ENCODE results near the gene SSB. TPM values are rescaled to one million over a fixed set of nuclear protein-coding genes. Genes with fewer than 3 reads are reported as not detected.

SSB gene
- total and polyA plus RNA-seq, 2 of the 4 experiments (the other 2 are of a cell fraction) = 41.2 to 75.5 TPM

- no peak for ATAC-seq (ENCODE audit: low read depth)
- no peak overlapping the region for H4K8ac ChIP-seq (ENCODE audit: low read depth in 2 of 2, low read length in 2 of 2)
- H3K23ac ChIP-seq (ENCODE audit: low read depth, low read length) = no peak overlapping the region
- ChIA-PET CTCF (no interaction called here), POLR2A (ENCODE audit: unreplicated experiment) (no interaction called here)
- in situ Hi-C loops (cut with MboI; ENCODE audit: low sequenced_read_pairs) (no loop called here), intact Hi-C loops (cut with micrococcal nuclease) (no loop called here), dilution Hi-C loops (cut with HindIII; ENCODE audit: low sequenced_read_pairs, unreplicated experiment) (no loop called here)
- no peaks in the 10 kb centered on the region for H3K27me3 ChIP-seq (ENCODE audit: control insufficient read depth, insufficient read depth, low read length)
- no peak overlapping the region for H4K5ac ChIP-seq (ENCODE audit: low read depth, low read length)
- DNase-seq = no peak
- H2BK15ac ChIP-seq (ENCODE audit: low read depth, low read length) = no peak overlapping the region
- no peaks in the 10 kb centered on the region for H3K36me3 ChIP-seq (ENCODE audit: control insufficient read depth, insufficient read depth, low read length)
- H2AK5ac ChIP-seq (ENCODE audit: low read depth, low read length) = no peak overlapping the region
- no peak overlapping the region for H3K27ac ChIP-seq (ENCODE audit: insufficient read depth, low read length)
- no peak overlapping the region for H3K4me2 ChIP-seq (ENCODE audit: low read depth, low read length)
- H2BK5ac ChIP-seq (ENCODE audit: low read depth, low read length, poor library complexity, severe bottlenecking) = no peak overlapping the region
- H4K91ac ChIP-seq (ENCODE audit: insufficient read depth, low read depth, low read length) = no peak overlapping the region
- no peaks in the 10 kb centered on the region; the same call in 1 of the 2 replicates for H3K9me1 ChIP-seq (ENCODE audit: insufficient read depth, low read length)
- H3K14ac ChIP-seq (replicated peaks; ENCODE audit: low read depth, low read length) = no peak overlapping the region
- H3K4me1 ChIP-seq (ENCODE audit: control insufficient read depth, insufficient read depth, low read length) = no peaks in the 10 kb centered on the region
- WGBS, 2 experiments (ENCODE audit: extremely low coverage in 2 of 2, insufficient read length in 1 of 2) = 57% methylated on average over 1 of the region's 9 CpGs; no CpG with 5 or more reads in 1 of the 2 experiments
- BruUV-seq (replicated peaks) = no TSS peak
- no peak for TF ChIP-seq ELK1 (IDR thresholded peaks at IDR 0.05; ENCODE audit: borderline replicate concordance, low read depth, low read length)
- TF ChIP-seq MAZ (IDR thresholded peaks at IDR 0.05; ENCODE audit: borderline replicate concordance, low read depth, low read length) = no peak
- no peak for TF ChIP-seq FOS (IDR thresholded peaks at IDR 0.05; ENCODE audit: low read depth, low read length)
- no peak for TF ChIP-seq USF2 (IDR thresholded peaks at IDR 0.05; ENCODE audit: low read depth, low read length)
- TF ChIP-seq CHD1 (IDR thresholded peaks at IDR 0.05; ENCODE audit: low read depth, low read length) = no peak
- no peak for TF ChIP-seq NFE2L2 (IDR thresholded peaks at IDR 0.05; ENCODE audit: low read depth, low read length)
- no peak for TF ChIP-seq RFX5 (IDR thresholded peaks at IDR 0.05; ENCODE audit: low read depth, low read length)
- no peak for TF ChIP-seq CEBPB (IDR thresholded peaks at IDR 0.05; ENCODE audit: low read depth, low read length)
- no peaks in the 10 kb centered on the region for H3K79me1 ChIP-seq (ENCODE audit: low read depth in 1 of 2, low read length in 2 of 2)
- H2AFZ ChIP-seq (replicated peaks; ENCODE audit: low read length, poor library complexity) = no peak overlapping the region
- no peaks in the 10 kb centered on the region for H4K20me1 ChIP-seq (ENCODE audit: insufficient read depth, low read length)
- no peak overlapping the region for H3K56ac ChIP-seq (ENCODE audit: extremely low read depth, insufficient read depth, low read length)
- no peak overlapping the region for H3K4ac ChIP-seq (ENCODE audit: low read depth, low read length)
- no peak overlapping the region for H2AK9ac ChIP-seq (replicated peaks; ENCODE audit: low read depth, low read length, poor library complexity)
- no peak overlapping the region for H2BK120ac ChIP-seq (ENCODE audit: low read depth, low read length)
- H3K18ac ChIP-seq (ENCODE audit: low read depth, low read length) = no peak overlapping the region
- no peak overlapping the region for H2BK20ac ChIP-seq (ENCODE audit: low read depth, low read length)
- no peak overlapping the region for H3K4me3 ChIP-seq (ENCODE audit: insufficient read depth, low read depth, low read length)
- H3K9me3 ChIP-seq (ENCODE audit: control insufficient read depth, insufficient read depth, low read length) = no peaks in the 10 kb centered on the region
- H3K9ac ChIP-seq (ENCODE audit: low read depth, low read length) = no peak overlapping the region
These were observed 37.3 kb upstream of the SSB start for GRCh38 chr2:169761251-169761969.

All from IMR-90 (cell line).